ENCODE measurements around the gene CACNA1H. TPM values are rescaled to one million over a fixed set of nuclear protein-coding genes. Genes with fewer than 3 reads are reported as not detected.

CACNA1H gene
- polyA plus RNA-seq (2011; rRNA removed) (0.20 and 0.37 TPM in 2 replicates), polyA minus RNA-seq (2011; rRNA and poly(A)+ RNA removed) (0.28 and 0.46 TPM in 2 replicates)

GRCh38 chr16:1152651-1153259 is at the start of gene CACNA1H:
Gene CACNA1H, plus strand, starts transcription at chr16:1153106. Its CDS starts 632 bp downstream, at chr16:1153738.
- Histone ChIP-seq H3K4me3 (ENCODE audit: low read depth, low read length) (peak within 1 kb of the TSS; percentile 31), H3K36me3 (ENCODE audit: control insufficient read depth, insufficient read depth, low read length) (no peaks in the 10 kb centered on the region), H3K27me3 (ENCODE audit: control insufficient read depth, insufficient read depth, low read length) (peaks cover 10% of the 10 kb centered on the region)
- CTCF ChIA-PET = interaction anchor here (0.8 kb wide), 1 partner anchor 23 kb away, joined by 3 read pairs; no protein-coding TSS in a partner anchor
- no peak for DNase-seq (ENCODE audit: low read depth)
- TF ChIP-seq CTCF (IDR thresholded peaks at IDR 0.05; ENCODE audit: insufficient read depth, low read depth, low read length) = peak; percentile 22; the same call in 1 of the 2 replicates
- POLR2A ChIA-PET = no interaction called here

- no peak for TF ChIP-seq CTCF (IDR thresholded peaks at IDR 0.05; ENCODE audit: insufficient read depth, low read depth, low read length)
- Histone ChIP-seq H3K36me3 (ENCODE audit: control insufficient read depth, insufficient read depth, low read length) (no peaks in the 10 kb centered on the region), H3K4me3 (ENCODE audit: low read depth, low read length) (no peak overlapping the region), H3K27me3 (ENCODE audit: control insufficient read depth, insufficient read depth, low read length) (peaks cover 1% of the 10 kb centered on the region)
- ChIA-PET POLR2A (no interaction called here), CTCF (interaction anchor here (1.2 to 1.4 kb wide), 3 partner anchors 9 to 391 kb away, joined by 4 to 6 read pairs (median 6); no protein-coding TSS in a partner anchor)
- no peak for DNase-seq (ENCODE audit: low read depth)
Measured at GRCh38 chr16:1103636-1103980, 49.3 kb upstream of the CACNA1H start.

GRCh38 chr16:1105888-1106620 is 46.9 kb upstream of the CACNA1H start:
- no peak for DNase-seq (ENCODE audit: low read depth)
- POLR2A ChIA-PET = no interaction called here
- CTCF ChIA-PET = interaction anchor here (0.6 to 1.3 kb wide), 8 partner anchors 9 to 385 kb away, joined by 3 to 5 read pairs (median 4); partner anchors contain the start of gene ANTKMT

GRCh38 chr16:1106659-1107058 is 46.2 kb upstream of the CACNA1H start:
- CTCF ChIA-PET = interaction anchor here (0.6 to 1.3 kb wide), 6 partner anchors 18 to 100 kb away, joined by 3 to 5 read pairs (median 4); no protein-coding TSS in a partner anchor
- no peak overlapping the region for H3K4me3 ChIP-seq (ENCODE audit: low read depth, low read length)
- POLR2A ChIA-PET = no interaction called here
- H3K27me3 ChIP-seq (ENCODE audit: control insufficient read depth, insufficient read depth, low read length) = peaks cover 3% of the 10 kb centered on the region
- no peaks in the 10 kb centered on the region for H3K36me3 ChIP-seq (ENCODE audit: control insufficient read depth, insufficient read depth, low read length)
- TF ChIP-seq CTCF (IDR thresholded peaks at IDR 0.05; ENCODE audit: insufficient read depth, low read depth, low read length) = no peak
- no peak for DNase-seq (ENCODE audit: low read depth)

More at GRCh38 chr16:1105888-1106620, 46.9 kb upstream of the CACNA1H start:
- H3K4me3 ChIP-seq (ENCODE audit: low read depth, low read length) = no peak overlapping the region
- H3K36me3 ChIP-seq (ENCODE audit: control insufficient read depth, insufficient read depth, low read length) = no peaks in the 10 kb centered on the region
- H3K27me3 ChIP-seq (ENCODE audit: control insufficient read depth, insufficient read depth, low read length) = peaks cover 3% of the 10 kb centered on the region
- TF ChIP-seq CTCF (IDR thresholded peaks at IDR 0.05; ENCODE audit: insufficient read depth, low read depth, low read length) = peak; percentile 93

GRCh38 chr16:1107141-1107540 is 45.8 kb upstream of the CACNA1H start:
- ChIA-PET CTCF (interaction anchor here (0.7 to 1.4 kb wide), 5 partner anchors 10 to 99 kb away, joined by 3 to 4 read pairs (median 3); no protein-coding TSS in a partner anchor), POLR2A (no interaction called here)
- TF ChIP-seq CTCF (IDR thresholded peaks at IDR 0.05; ENCODE audit: insufficient read depth, low read depth, low read length) = no peak
- Histone ChIP-seq H3K36me3 (ENCODE audit: control insufficient read depth, insufficient read depth, low read length) (no peaks in the 10 kb centered on the region), H3K4me3 (ENCODE audit: low read depth, low read length) (no peak overlapping the region), H3K27me3 (ENCODE audit: control insufficient read depth, insufficient read depth, low read length) (peaks cover 3% of the 10 kb centered on the region)
- no peak for DNase-seq (ENCODE audit: low read depth)
